Left ventricle myocardium inferior (tissue), 1 donor: Measurements from ENCODE around the gene CCL26. TPM values are rescaled to one million over a fixed set of nuclear protein-coding genes. Genes with fewer than 3 reads are reported as not detected.
"Not testable (repeated sequence)": the region's sequence is repeated elsewhere in the genome, so short reads cannot be mapped to it uniquely, and the experiment has no call there.

Experiments used
- DNase-seq: peaks from one replicate; pipeline ENCODE4 v3.0.0-alpha.2; 2020
- H3K27ac ChIP-seq: fragments of 200-600 bp; replicated peaks from 2 replicates; pipeline ENCODE4 v1.8.0; 2021
- H3K27me3 ChIP-seq: fragments of 200-600 bp; 2 replicates; pipeline ENCODE4 v1.8.0; 2021; ENCODE audit warnings: low read depth
- H3K36me3 ChIP-seq: fragments of 200-600 bp; 2 replicates; pipeline ENCODE4 v1.8.0; 2021
- H3K4me1 ChIP-seq: fragments of 200-600 bp; 2 replicates; pipeline ENCODE4 v1.8.0; 2021
- H3K4me3 ChIP-seq: fragments of 200-600 bp; 2 replicates; pipeline ENCODE4 v1.8.0; 2021; ENCODE audit warnings: mild to moderate bottlenecking, moderate library complexity
- H3K9me3 ChIP-seq: fragments of 200-600 bp; replicated peaks from 2 replicates; pipeline ENCODE4 v1.8.0; 2021
- intact Hi-C: fragments of 100-400 bp; cut with micrococcal nuclease; formaldehyde crosslinking; loops from one replicate; pipeline ENCODE4 v1.11.0; 2022
- total RNA-seq: library from RNA; stranded (reverse); fragmentation: NEBNext Ultra II Directional; extraction: Animal tissue kit (Norgen Biotek cat#: 25700); gene quantifications from one replicate; pipeline ENCODE4 v1.2.1, GENCODE V29; 2021
- TF ChIP-seq, protein P1 (sequence below): fragments of 200-600 bp; IDR thresholded peaks from 2 replicates; pipeline ENCODE4 v1.8.0; 2021; ENCODE audit warnings: antibody characterized with exemption, mild to moderate bottlenecking, borderline replicate concordance
- donor health status: DM: no; HTN: yes; CAD: no; lungs with severe emphysema.

Gene CCL26
- total RNA-seq, 1 donor from 2014 or later: 0.49 TPM

DNA sequence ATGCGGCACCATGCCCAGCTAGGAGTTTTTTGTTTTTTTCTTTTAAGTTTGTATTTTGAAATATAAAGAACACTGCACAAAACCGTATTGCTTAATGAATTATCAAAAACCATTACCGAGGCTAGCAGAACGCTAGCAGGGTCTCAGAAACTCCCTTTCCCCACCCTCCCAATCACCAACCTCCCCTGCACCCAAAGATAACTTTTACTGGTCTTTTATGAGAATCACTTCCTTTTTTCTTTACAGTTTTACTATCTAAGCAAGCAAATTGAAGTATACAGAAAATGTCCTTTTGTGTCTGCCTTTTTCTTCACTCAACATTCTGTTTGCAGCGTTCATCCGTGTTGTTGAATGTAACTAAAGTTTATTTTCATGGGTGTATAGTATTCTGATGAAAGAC, 46.7 kb downstream of the CCL26 start:
- TF ChIP-seq, protein P1, sequence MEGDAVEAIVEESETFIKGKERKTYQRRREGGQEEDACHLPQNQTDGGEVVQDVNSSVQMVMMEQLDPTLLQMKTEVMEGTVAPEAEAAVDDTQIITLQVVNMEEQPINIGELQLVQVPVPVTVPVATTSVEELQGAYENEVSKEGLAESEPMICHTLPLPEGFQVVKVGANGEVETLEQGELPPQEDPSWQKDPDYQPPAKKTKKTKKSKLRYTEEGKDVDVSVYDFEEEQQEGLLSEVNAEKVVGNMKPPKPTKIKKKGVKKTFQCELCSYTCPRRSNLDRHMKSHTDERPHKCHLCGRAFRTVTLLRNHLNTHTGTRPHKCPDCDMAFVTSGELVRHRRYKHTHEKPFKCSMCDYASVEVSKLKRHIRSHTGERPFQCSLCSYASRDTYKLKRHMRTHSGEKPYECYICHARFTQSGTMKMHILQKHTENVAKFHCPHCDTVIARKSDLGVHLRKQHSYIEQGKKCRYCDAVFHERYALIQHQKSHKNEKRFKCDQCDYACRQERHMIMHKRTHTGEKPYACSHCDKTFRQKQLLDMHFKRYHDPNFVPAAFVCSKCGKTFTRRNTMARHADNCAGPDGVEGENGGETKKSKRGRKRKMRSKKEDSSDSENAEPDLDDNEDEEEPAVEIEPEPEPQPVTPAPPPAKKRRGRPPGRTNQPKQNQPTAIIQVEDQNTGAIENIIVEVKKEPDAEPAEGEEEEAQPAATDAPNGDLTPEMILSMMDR: no peak
- DNase-seq: no peak
- intact Hi-C loops: no loop called here

DNA sequence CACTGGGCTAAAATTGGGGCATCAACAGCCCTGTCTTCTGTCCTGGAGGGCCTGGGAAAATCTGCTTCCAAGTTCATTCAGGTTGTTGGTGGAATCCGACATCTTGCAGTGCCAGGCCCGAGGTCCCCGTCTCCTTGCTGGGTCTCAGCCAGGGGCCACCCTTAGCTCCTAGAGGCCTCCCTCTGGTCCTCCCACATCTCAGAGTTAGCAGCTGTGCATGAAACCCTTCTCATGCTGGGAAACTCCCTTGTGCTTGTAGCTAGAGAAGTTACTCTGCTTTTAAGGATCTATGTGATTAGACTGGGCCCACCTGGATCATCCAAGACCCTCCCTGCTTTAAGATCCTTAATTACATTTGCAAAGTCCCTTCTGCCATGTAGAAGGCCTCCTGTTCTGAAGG, 48.6 kb downstream of the CCL26 start:
- DNase-seq: no peak
- Histone ChIP-seq H3K27me3 (no peaks in the 10 kb centered on the region), H3K36me3 (no peaks in the 10 kb centered on the region), H3K9me3 (no peaks in the 10 kb centered on the region), H3K4me3 (no peak overlapping the region), H3K27ac (no peak overlapping the region), H3K4me1 (peaks cover 19% of the 10 kb centered on the region)
- intact Hi-C loops: no loop called here
- TF ChIP-seq, protein P1: no peak

More for the DNA sequence above, 46.7 kb downstream of the CCL26 start:
- Histone ChIP-seq H3K36me3 (no peaks in the 10 kb centered on the region), H3K9me3 (no peaks in the 10 kb centered on the region), H3K4me3 (no peak overlapping the region), H3K27me3 (no peaks in the 10 kb centered on the region), H3K4me1 (peaks cover 20% of the 10 kb centered on the region), H3K27ac (no peak overlapping the region)

DNA sequence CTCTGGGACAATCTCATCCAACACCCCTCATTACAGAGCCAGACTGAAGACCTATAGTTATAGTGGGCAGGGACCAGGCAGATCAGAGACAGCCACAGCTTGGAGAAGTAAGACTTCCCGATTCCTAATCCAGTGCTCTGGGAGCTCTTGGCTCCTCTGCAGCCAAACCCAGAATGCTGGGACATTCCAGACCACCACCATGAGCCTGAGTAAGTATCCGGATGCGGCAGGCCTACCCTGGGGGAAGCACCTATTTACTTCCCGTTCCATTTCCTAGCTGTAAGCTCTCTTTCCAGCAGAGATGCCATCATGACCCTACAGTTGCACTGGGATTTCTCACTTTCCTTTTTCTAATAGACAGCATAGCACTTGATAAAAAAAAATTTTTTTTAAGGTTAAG, 49.6 kb downstream of the CCL26 start:
- Histone ChIP-seq H3K4me1 (peaks cover 11% of the 10 kb centered on the region), H3K27me3 (no peaks in the 10 kb centered on the region), H3K9me3 (no peaks in the 10 kb centered on the region), H3K4me3 (no peak overlapping the region), H3K27ac (peak overlapping the region; percentile 28), H3K36me3 (no peaks in the 10 kb centered on the region)
- intact Hi-C loops: no loop called here
- TF ChIP-seq, protein P1: no peak
- no peak for DNase-seq

DNA sequence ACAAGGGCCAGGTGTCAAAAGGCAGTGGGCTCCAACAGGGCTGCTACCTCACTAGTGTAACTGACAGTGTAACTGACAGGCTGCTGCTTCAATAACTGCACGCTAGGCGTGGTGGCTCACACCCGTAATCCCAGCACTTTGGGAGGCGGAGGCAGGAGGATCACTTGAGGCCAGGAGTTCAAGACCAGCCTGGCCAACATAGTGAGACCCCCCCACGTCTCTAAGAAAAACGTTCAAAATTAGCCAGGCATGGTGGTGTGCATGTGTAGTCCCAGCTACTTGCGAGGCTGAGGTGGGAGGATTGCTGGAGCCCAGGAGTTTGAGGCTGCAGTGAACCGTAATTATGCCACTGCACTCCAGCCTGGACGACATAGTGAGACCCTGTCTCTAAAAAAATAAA, 50.1 kb downstream of the CCL26 start:
- H3K27me3 ChIP-seq, H3K9me3 ChIP-seq, DNase-seq, H3K27ac ChIP-seq, H3K4me3 ChIP-seq, intact Hi-C loops, H3K36me3 ChIP-seq: not testable (repeated sequence)
- peaks cover 11% of the 10 kb centered on the region for H3K4me1 ChIP-seq

DNA sequence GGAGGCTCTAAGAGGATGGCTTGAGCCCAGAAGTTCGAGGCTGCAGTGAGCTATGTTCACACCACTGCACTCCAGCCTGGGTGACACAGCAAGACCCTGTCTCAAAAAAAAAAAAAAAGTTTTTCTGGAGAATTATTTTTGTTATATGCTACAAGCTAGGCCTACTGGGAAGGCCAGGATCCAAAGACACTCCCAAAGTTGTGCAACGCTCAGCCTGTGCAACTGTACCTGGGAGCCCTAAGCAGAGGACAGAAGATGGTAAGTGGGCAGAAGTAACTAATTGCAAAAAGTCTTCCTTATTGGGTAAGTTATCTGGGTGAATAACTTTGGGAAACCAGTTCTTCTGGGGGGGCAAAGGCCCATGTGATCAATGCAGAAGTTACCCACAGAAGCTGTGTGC, 50.6 kb downstream of the CCL26 start:
- intact Hi-C loops: no loop called here
- peaks cover 11% of the 10 kb centered on the region for H3K4me1 ChIP-seq
- H3K36me3 ChIP-seq: no peaks in the 10 kb centered on the region
- DNase-seq: no peak
- H3K4me3 ChIP-seq: no peak overlapping the region
- H3K9me3 ChIP-seq: no peaks in the 10 kb centered on the region
- no peaks in the 10 kb centered on the region for H3K27me3 ChIP-seq
- H3K27ac ChIP-seq: no peak overlapping the region
- TF ChIP-seq, protein P1: no peak

DNA sequence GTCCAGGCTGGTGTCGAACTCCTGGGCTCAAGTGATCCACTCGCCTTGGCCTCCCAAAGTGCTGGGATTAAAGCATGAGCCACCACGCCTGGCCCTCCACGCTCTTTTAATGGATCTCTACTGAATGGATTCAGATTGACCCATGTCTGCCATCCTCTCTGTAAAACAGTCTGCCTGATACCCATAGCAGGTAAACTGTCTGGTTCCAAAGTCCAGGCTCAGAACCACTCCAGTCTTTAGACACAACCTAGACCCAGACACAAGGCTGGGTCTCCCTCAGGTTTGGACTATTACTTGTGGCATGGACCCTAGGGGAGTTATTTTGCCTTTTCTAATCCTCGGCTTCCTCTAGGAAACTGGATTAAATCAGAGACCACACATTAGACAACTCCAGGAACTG, 52.4 kb downstream of the CCL26 start:
- no peak overlapping the region for H3K27ac ChIP-seq
- DNase-seq: no peak
- intact Hi-C loops: no loop called here
- no peak overlapping the region for H3K4me3 ChIP-seq
- H3K4me1 ChIP-seq: peaks cover 11% of the 10 kb centered on the region
- H3K36me3 ChIP-seq: no peaks in the 10 kb centered on the region
- no peaks in the 10 kb centered on the region for H3K27me3 ChIP-seq
- H3K9me3 ChIP-seq: no peaks in the 10 kb centered on the region
- TF ChIP-seq, protein P1: no peak

Other genes with a start within 250 kb of the CCL26 start
- 14.5 TPM for gene HIP1, start 33.3 kb downstream of the CCL26 start, total RNA-seq
- not detected for gene CCL24, start 41.6 kb upstream of the CCL26 start, total RNA-seq
- 19.1 TPM for gene RHBDD2, start 106.8 kb upstream of the CCL26 start, total RNA-seq
- 72.9 TPM for gene POR, start 142.9 kb upstream of the CCL26 start, total RNA-seq
- gene TMEM120A, start 222.4 kb upstream of the CCL26 start, total RNA-seq: 163 TPM